ENCODE measurements around the gene NIPSNAP2. TPM values are rescaled to one million over a fixed set of nuclear protein-coding genes. Genes with fewer than 3 reads are reported as not detected.
"Not testable (repeated sequence)": the region's sequence is repeated elsewhere in the genome, so short reads cannot be mapped to it uniquely, and the experiment has no call there.

The NIPSNAP2 gene
- total RNA-seq, 4 donors from 2014 or later: 54.4 to 61.0 (median 59.0) TPM

DNA sequence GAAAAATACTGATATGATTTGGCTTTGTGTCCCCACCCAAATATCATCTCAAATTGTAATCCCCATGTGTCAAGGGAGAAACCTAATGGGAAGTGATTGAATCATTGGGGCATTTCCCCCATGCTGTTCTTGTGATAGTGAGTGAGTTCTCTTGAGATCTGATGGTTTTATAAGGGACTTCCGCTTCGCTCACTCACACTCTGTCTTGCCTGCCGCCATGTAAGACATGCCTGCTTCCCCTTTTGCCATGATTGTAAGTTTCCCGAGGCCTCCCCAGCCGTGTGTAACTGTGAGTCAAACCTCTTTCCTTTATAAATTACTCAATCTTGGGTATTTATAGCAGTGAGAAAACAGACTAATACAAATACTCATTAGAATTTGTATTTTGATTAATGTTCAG lies 17.8 kb upstream of the NIPSNAP2 start:
- H3K27me3 ChIP-seq: no peaks in the 10 kb centered on the region
- no peak overlapping the region for H3K27ac ChIP-seq
- peaks cover 0 to 20% (median 0%) of the 10 kb centered on the region in 4 donors for H3K9me3 ChIP-seq
- peaks cover 0 to 25% (median 0%) of the 10 kb centered on the region in 3 donors for H3K36me3 ChIP-seq
- WGBS, 2 donors: 87 to 89% methylated on average over 5 of the region's 5 CpGs
- DNase-seq (ENCODE audit: low spot score in 2 of 2): no peak
- no peaks in the 10 kb centered on the region for H3K4me1 ChIP-seq
- no peak overlapping the region for H3K4me3 ChIP-seq
- no peak for TF ChIP-seq POLR2A (IDR thresholded peaks at IDR 0.05)
- TF ChIP-seq EP300 (IDR thresholded peaks at IDR 0.05): no peak
- TF ChIP-seq, protein P1, sequence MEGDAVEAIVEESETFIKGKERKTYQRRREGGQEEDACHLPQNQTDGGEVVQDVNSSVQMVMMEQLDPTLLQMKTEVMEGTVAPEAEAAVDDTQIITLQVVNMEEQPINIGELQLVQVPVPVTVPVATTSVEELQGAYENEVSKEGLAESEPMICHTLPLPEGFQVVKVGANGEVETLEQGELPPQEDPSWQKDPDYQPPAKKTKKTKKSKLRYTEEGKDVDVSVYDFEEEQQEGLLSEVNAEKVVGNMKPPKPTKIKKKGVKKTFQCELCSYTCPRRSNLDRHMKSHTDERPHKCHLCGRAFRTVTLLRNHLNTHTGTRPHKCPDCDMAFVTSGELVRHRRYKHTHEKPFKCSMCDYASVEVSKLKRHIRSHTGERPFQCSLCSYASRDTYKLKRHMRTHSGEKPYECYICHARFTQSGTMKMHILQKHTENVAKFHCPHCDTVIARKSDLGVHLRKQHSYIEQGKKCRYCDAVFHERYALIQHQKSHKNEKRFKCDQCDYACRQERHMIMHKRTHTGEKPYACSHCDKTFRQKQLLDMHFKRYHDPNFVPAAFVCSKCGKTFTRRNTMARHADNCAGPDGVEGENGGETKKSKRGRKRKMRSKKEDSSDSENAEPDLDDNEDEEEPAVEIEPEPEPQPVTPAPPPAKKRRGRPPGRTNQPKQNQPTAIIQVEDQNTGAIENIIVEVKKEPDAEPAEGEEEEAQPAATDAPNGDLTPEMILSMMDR (IDR thresholded peaks at IDR 0.05): no peak

DNA sequence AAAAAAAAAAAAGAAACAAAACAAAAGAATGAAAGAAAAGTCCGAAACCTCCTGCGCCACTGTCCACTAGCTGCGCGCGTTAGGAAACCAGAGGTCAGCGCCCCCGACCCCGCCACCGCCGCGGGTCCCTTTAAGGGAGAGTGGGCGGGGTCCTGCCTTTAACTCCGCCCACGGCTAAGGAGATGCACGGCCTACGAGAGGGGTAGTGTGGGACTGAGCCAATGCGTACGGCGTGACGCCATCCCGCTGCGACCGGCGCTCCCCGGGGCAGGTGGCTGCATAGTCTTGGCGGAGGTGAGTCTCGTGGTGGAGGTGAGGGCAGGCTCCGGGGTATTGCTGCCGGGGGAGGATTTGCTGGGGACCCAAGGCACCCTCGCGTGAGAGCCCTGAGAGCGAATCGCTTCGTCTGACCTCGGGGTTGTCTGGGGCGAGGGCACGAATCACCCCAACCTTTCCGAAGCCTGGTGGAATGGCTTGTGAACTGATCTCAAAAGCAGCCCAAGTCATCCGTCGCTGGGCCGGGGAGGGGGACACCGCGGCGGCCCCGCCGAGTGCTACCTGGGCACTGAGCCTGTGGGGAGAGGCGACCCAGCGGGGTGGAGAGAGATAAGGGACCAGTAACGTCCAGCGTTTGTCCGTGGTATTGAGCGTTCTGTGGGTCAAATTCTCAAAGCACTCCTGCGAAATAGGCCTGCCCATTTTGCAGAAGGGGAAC lies 12.6 kb upstream of the NIPSNAP2 start, which contains the start of gene MRPS17:
TSS of gene MRPS17 (plus strand) at position 241 of the 715 bp plus-strand sequence. CDS start 1,319 bp downstream, outside the sequence.
- peak within 1 kb of the TSS; percentile 61 to 91 (median 82) for H3K27ac ChIP-seq
- peaks cover 0 to 34% (median 0%) of the 10 kb centered on the region in 3 donors for H3K36me3 ChIP-seq
- DNase-seq (ENCODE audit: low spot score in 2 of 2): peak; percentile 72 to 79
- H3K9me3 ChIP-seq: no peaks in the 10 kb centered on the region
- no peaks in the 10 kb centered on the region for H3K27me3 ChIP-seq
- peak within 1 kb of the TSS; percentile 50 to 95 (median 86) for H3K4me3 ChIP-seq
- peaks cover 0 to 22% (median 3%) of the 10 kb centered on the region in 4 donors for H3K4me1 ChIP-seq
- TF ChIP-seq, protein P1 (IDR thresholded peaks at IDR 0.05): no peak
- peak; percentile 52 to 89 for TF ChIP-seq EP300 (IDR thresholded peaks at IDR 0.05)
- peak; percentile 11 to 40 for TF ChIP-seq POLR2A (IDR thresholded peaks at IDR 0.05)
- 1 to 2% methylated on average over 40 to 44 of the region's 53 CpGs for WGBS, 2 donors

DNA sequence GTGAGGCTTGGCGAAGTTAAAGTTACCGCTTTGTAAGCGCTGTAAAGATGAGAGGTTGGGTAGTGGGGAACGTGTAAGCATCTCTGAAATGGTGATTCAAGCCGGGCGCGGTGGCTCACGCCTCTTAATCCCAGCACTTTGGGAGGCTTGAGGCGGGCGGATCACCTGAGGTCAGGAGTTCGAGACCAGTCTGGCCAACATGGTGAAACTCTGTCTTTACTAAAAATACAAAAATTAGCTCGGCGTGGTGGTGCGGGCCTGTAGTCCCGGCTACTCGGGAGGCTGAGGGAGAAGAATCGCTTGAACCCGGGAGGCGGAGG lies 12.1 kb upstream of the NIPSNAP2 start:
- not testable (repeated sequence) for DNase-seq (ENCODE audit: low spot score in 2 of 2); H3K27me3 ChIP-seq; H3K9me3 ChIP-seq
- Histone ChIP-seq H3K4me1 (peaks cover 0 to 22% (median 3%) of the 10 kb centered on the region in 4 donors), H3K36me3 (peaks cover 0 to 34% (median 0%) of the 10 kb centered on the region in 3 donors), H3K4me3 (peak overlapping the region; percentile 50 to 95 (median 86)), H3K27ac (peak overlapping the region; percentile 61 to 91 (median 82))
- 43 to 47% methylated on average over 19 of the region's 19 CpGs for WGBS, 2 donors

DNA sequence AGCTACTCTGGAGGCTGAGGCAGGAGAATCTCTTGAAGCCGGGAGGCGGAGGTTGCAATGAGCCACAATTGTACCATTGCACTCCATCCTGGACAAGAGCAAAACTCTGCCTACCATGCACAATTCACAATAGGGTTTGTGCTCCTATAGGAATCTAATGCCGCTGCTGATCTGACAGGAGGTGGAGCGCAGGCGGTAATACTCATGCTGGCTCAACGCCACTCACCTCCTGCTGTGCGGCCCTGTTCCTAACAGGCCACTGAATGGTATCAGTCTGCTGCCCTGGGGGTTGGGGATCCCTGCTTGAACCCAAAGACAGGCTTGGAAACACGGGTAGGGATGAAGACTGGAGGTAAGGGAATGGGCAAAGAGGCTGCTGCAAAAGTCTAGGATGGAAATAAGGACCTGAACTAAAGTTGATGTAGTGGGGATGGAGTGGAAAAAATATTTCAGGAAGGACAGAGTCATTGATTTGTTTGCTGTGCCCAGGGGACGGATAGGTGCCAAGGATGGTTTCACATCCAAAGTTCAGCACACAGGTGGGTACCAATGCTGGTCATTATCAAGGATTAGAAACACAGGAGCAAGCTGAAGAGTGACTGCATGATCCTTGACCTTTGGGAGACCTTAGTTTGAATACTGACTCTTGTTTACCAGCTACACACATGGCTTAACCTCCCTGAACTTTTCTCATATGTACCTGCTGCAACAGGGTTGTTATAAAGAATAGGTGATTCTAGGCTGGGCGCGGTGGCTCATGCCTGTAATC lies 10.5 kb upstream of the NIPSNAP2 start:
- Histone ChIP-seq H3K4me3 (no peak overlapping the region), H3K27me3 (no peaks in the 10 kb centered on the region), H3K4me1 (peaks cover 0 to 22% (median 3%) of the 10 kb centered on the region in 4 donors), H3K36me3 (peaks cover 0 to 34% (median 0%) of the 10 kb centered on the region in 3 donors), H3K9me3 (no peaks in the 10 kb centered on the region), H3K27ac (no peak overlapping the region)
- 93 to 97% methylated on average over 11 of the region's 11 CpGs for WGBS, 2 donors
- TF ChIP-seq, protein P1 (IDR thresholded peaks at IDR 0.05): no peak
- TF ChIP-seq POLR2A (IDR thresholded peaks at IDR 0.05): no peak
- no peak for TF ChIP-seq EP300 (IDR thresholded peaks at IDR 0.05)
- DNase-seq (ENCODE audit: low spot score in 2 of 2): no peak

DNA sequence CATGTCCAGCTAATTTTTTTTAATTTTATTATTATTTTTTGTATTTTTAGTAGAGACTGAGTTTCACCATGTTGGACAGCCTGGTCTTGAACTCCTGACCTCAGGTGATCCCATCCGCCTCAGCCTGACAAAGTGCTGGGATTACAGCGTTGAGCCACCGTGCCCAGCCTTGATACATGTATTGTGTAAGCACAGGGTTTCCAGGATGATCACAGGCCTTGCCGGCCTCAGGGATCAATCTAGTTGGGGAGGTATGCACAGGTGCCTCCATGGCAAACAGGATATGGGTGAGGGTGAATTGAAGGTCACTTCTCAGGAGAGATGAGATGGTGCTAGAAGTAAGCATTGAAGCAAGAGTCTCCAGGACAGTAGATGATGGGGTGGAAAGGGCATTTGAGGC lies 7.2 kb upstream of the NIPSNAP2 start:
- no peak overlapping the region for H3K4me3 ChIP-seq
- peaks cover 0 to 34% (median 0%) of the 10 kb centered on the region in 3 donors for H3K36me3 ChIP-seq
- H3K27me3 ChIP-seq: no peaks in the 10 kb centered on the region
- no peaks in the 10 kb centered on the region for H3K9me3 ChIP-seq
- DNase-seq (ENCODE audit: low spot score in 2 of 2): no peak
- no peak overlapping the region for H3K27ac ChIP-seq
- no peak for TF ChIP-seq EP300 (IDR thresholded peaks at IDR 0.05)
- TF ChIP-seq, protein P1 (IDR thresholded peaks at IDR 0.05): no peak
- TF ChIP-seq POLR2A (IDR thresholded peaks at IDR 0.05): no peak
- WGBS, 2 donors: 80 to 92% methylated on average over 4 of the region's 4 CpGs
- peaks cover 0 to 21% (median 3%) of the 10 kb centered on the region in 4 donors for H3K4me1 ChIP-seq

Measured in tibial nerve (tissue), 4 donors.